Activated CD4-positive, alpha-beta T cell treated with anti-CD3 and anti-CD28 coated beads, Interleukin-2, amount 10 ng/mL, durations not matched to agents 7 days and 5 days (primary cell): ENCODE results near the gene PRKACB. TPM values are rescaled to one million over a fixed set of nuclear protein-coding genes. Genes with fewer than 3 reads are reported as not detected.

ENCODE experiments used
- CTCF ChIA-PET: fragments of 350-600 bp; sonication (Branson Sonifier 250); formaldehyde crosslinking; loops from one replicate; lab custom pipeline; 2021; ENCODE audit warnings: antibody characterized with exemption; lab: Charles Lee
- POLR2A ChIA-PET: fragments of 350-600 bp; sonication (Branson Sonifier 250); formaldehyde crosslinking; loops from one replicate; lab custom pipeline; 2021; ENCODE audit warnings: antibody characterized with exemption; lab: Charles Lee
- DNase-seq: peaks from one replicate; pipeline ENCODE4 v3.0.0-alpha.2; 2020
- H3K27ac Mint-ChIP-seq: one replicate; pipeline ENCODE4 v1.8.0; 2021; ENCODE audit warnings: mild to moderate bottlenecking, moderate library complexity, mixed read lengths
- H3K27me3 Mint-ChIP-seq: one replicate; pipeline ENCODE4 v1.8.0; 2021; ENCODE audit warnings: mixed read lengths
- H3K36me3 Mint-ChIP-seq: one replicate; pipeline ENCODE4 v1.8.0; 2021; ENCODE audit warnings: low read depth, mixed read lengths
- H3K4me1 Mint-ChIP-seq: one replicate; pipeline ENCODE4 v1.8.0; 2021; ENCODE audit warnings: mixed read lengths
- H3K4me3 Mint-ChIP-seq: one replicate; pipeline ENCODE4 v1.8.0; 2021; ENCODE audit warnings: mild to moderate bottlenecking, moderate library complexity, mixed read lengths
- H3K9me3 Mint-ChIP-seq: one replicate; pipeline ENCODE4 v1.8.0; 2021; ENCODE audit warnings: mixed read lengths
- total RNA-seq, 2 experiments: library from RNA; stranded (reverse); gene quantifications; one replicate each; pipeline ENCODE4 v1.2.3, GENCODE V29; 2021

PRKACB gene
- total RNA-seq, 2 experiments from 2014 or later = 108 to 119 TPM

GRCh38 chr1:84122780-84123382 is 21.2 kb upstream of the PRKACB start:
- H3K4me3 Mint-ChIP-seq = no peak overlapping the region
- no peaks in the 10 kb centered on the region for H3K4me1 Mint-ChIP-seq

GRCh38 chr1:84133479-84133878 is 10.6 kb upstream of the PRKACB start:
- Mint-ChIP-seq H3K27ac (no peak overlapping the region), H3K36me3 (no peaks in the 10 kb centered on the region), H3K27me3 (no peaks in the 10 kb centered on the region), H3K9me3 (peaks cover 2% of the 10 kb centered on the region), H3K4me1 (peaks cover 14% of the 10 kb centered on the region), H3K4me3 (no peak overlapping the region)
- POLR2A ChIA-PET = no interaction called here
- no peak for DNase-seq
- CTCF ChIA-PET = no interaction called here

More at GRCh38 chr1:84122780-84123382, 21.2 kb upstream of the PRKACB start:
- Mint-ChIP-seq H3K27ac (no peak overlapping the region), H3K9me3 (no peaks in the 10 kb centered on the region), H3K36me3 (no peaks in the 10 kb centered on the region), H3K27me3 (no peaks in the 10 kb centered on the region)
- peak; percentile 71 for DNase-seq
- CTCF ChIA-PET = no interaction called here
- POLR2A ChIA-PET = interaction anchor here (0.6 kb wide), 1 partner anchor 343 kb away, joined by 4 read pairs; no protein-coding TSS in a partner anchor

GRCh38 chr1:84135341-84135740 is 8.7 kb upstream of the PRKACB start:
- no peak overlapping the region for H3K27ac Mint-ChIP-seq
- H3K4me3 Mint-ChIP-seq = no peak overlapping the region
- ChIA-PET CTCF (no interaction called here), POLR2A (no interaction called here)
- H3K4me1 Mint-ChIP-seq = peaks cover 14% of the 10 kb centered on the region
- no peaks in the 10 kb centered on the region for H3K27me3 Mint-ChIP-seq
- peaks cover 6% of the 10 kb centered on the region for H3K9me3 Mint-ChIP-seq
- DNase-seq = no peak
- no peaks in the 10 kb centered on the region for H3K36me3 Mint-ChIP-seq

GRCh38 chr1:84141182-84142003 is 2.7 kb upstream of the PRKACB start:
- Mint-ChIP-seq H3K4me1 (peaks cover 15% of the 10 kb centered on the region), H3K27me3 (no peaks in the 10 kb centered on the region), H3K4me3 (no peak overlapping the region), H3K27ac (no peak overlapping the region), H3K36me3 (no peaks in the 10 kb centered on the region), H3K9me3 (peaks cover 4% of the 10 kb centered on the region)
- ChIA-PET POLR2A (interaction anchor here (0.6 kb wide), 1 partner anchor 44 kb away, joined by 4 read pairs; no protein-coding TSS in a partner anchor), CTCF (interaction anchor here (0.6 to 1.2 kb wide), 5 partner anchors 10 to 296 kb away, joined by 3 to 5 read pairs (median 4); no protein-coding TSS in a partner anchor)
- DNase-seq = no peak

- Mint-ChIP-seq H3K27me3 (no peaks in the 10 kb centered on the region), H3K4me1 (peaks cover 36% of the 10 kb centered on the region), H3K27ac (peak overlapping the region; percentile 99), H3K9me3 (no peaks in the 10 kb centered on the region), H3K4me3 (peak overlapping the region; percentile 97), H3K36me3 (peaks cover 6% of the 10 kb centered on the region)
- ChIA-PET CTCF (interaction anchor here (1.0 to 2.7 kb wide), 4 partner anchors 289 to 609 kb away, joined by 3 to 12 read pairs (median 3); partner anchors contain the start of gene SSX2IP), POLR2A (interaction anchor here (1.1 to 2.3 kb wide), 4 partner anchors 158 to 428 kb away, joined by 6 to 10 read pairs (median 7); partner anchors contain the start of genes GNG5 and SPATA1)
- peak; percentile 55 for DNase-seq
Measured at GRCh38 chr1:84145068-84145467, 997 bp downstream of the PRKACB start.

GRCh38 chr1:84146411-84147032 is 2.5 kb downstream of the PRKACB start:
- Mint-ChIP-seq H3K9me3 (peaks cover 2% of the 10 kb centered on the region), H3K4me3 (peak overlapping the region; percentile 97), H3K27ac (peak overlapping the region; percentile 99), H3K27me3 (no peaks in the 10 kb centered on the region), H3K36me3 (peaks cover 18% of the 10 kb centered on the region), H3K4me1 (peaks cover 46% of the 10 kb centered on the region)
- CTCF ChIA-PET = interaction anchor here (1.0 kb wide), 1 partner anchor 21 kb away, joined by 4 read pairs; no protein-coding TSS in a partner anchor
- POLR2A ChIA-PET = interaction anchor here (0.6 kb wide), 1 partner anchor 148 kb away, joined by 3 read pairs; the partner anchor contains the start of gene TTLL7
- DNase-seq = no peak

GRCh38 chr1:84148758-84149157 is 4.7 kb downstream of the PRKACB start:
- Mint-ChIP-seq H3K4me1 (peaks cover 53% of the 10 kb centered on the region), H3K36me3 (peaks cover 38% of the 10 kb centered on the region), H3K9me3 (peaks cover 6% of the 10 kb centered on the region), H3K27ac (no peak overlapping the region), H3K27me3 (no peaks in the 10 kb centered on the region), H3K4me3 (no peak overlapping the region)
- DNase-seq = no peak
- CTCF ChIA-PET = interaction anchor here (0.7 kb wide), 1 partner anchor 322 kb away, joined by 4 read pairs; no protein-coding TSS in a partner anchor
- POLR2A ChIA-PET = interaction anchor here (0.7 kb wide), 1 partner anchor 217 kb away, joined by 6 read pairs; no protein-coding TSS in a partner anchor

GRCh38 chr1:84152649-84153056 is 8.6 kb downstream of the PRKACB start:
- no peak overlapping the region for H3K4me3 Mint-ChIP-seq
- DNase-seq = no peak
- no peak overlapping the region for H3K27ac Mint-ChIP-seq
- ChIA-PET CTCF (interaction anchor here (0.7 to 0.9 kb wide), 2 partner anchors 11 to 12 kb away, joined by 3 read pairs; no protein-coding TSS in a partner anchor), POLR2A (interaction anchor here (0.7 to 0.9 kb wide), 2 partner anchors 9 to 13 kb away, joined by 3 to 4 read pairs; partner anchors contain the start of gene PRKACB)
- H3K27me3 Mint-ChIP-seq = no peaks in the 10 kb centered on the region
- peaks cover 70% of the 10 kb centered on the region for H3K36me3 Mint-ChIP-seq
- peaks cover 9% of the 10 kb centered on the region for H3K9me3 Mint-ChIP-seq
- H3K4me1 Mint-ChIP-seq = peaks cover 78% of the 10 kb centered on the region

GRCh38 chr1:84155517-84155916 is 11.4 kb downstream of the PRKACB start:
- Mint-ChIP-seq H3K9me3 (peaks cover 12% of the 10 kb centered on the region), H3K36me3 (peaks cover 68% of the 10 kb centered on the region), H3K27ac (no peak overlapping the region), H3K4me3 (no peak overlapping the region), H3K27me3 (no peaks in the 10 kb centered on the region), H3K4me1 (peaks cover 71% of the 10 kb centered on the region)
- DNase-seq = no peak
- POLR2A ChIA-PET = no interaction called here
- CTCF ChIA-PET = no interaction called here

GRCh38 chr1:84156210-84156621 is 12.1 kb downstream of the PRKACB start:
- Mint-ChIP-seq H3K27me3 (no peaks in the 10 kb centered on the region), H3K36me3 (peaks cover 62% of the 10 kb centered on the region), H3K4me3 (no peak overlapping the region), H3K27ac (no peak overlapping the region), H3K4me1 (peaks cover 70% of the 10 kb centered on the region), H3K9me3 (peaks cover 12% of the 10 kb centered on the region)
- CTCF ChIA-PET = no interaction called here
- POLR2A ChIA-PET = no interaction called here
- DNase-seq = no peak

- Mint-ChIP-seq H3K27ac (no peak overlapping the region), H3K27me3 (no peaks in the 10 kb centered on the region), H3K36me3 (peaks cover 52% of the 10 kb centered on the region), H3K4me3 (no peak overlapping the region), H3K9me3 (peaks cover 4% of the 10 kb centered on the region), H3K4me1 (peaks cover 62% of the 10 kb centered on the region)
- no peak for DNase-seq
- ChIA-PET CTCF (no interaction called here), POLR2A (no interaction called here)
Measured at GRCh38 chr1:84159533-84160240, 15.6 kb downstream of the PRKACB start.

GRCh38 chr1:84162295-84162694 is 18.2 kb downstream of the PRKACB start:
- H3K4me1 Mint-ChIP-seq = peaks cover 54% of the 10 kb centered on the region
- POLR2A ChIA-PET = no interaction called here
- no peak overlapping the region for H3K27ac Mint-ChIP-seq
- CTCF ChIA-PET = no interaction called here
- H3K4me3 Mint-ChIP-seq = no peak overlapping the region
- no peak for DNase-seq
- no peaks in the 10 kb centered on the region for H3K27me3 Mint-ChIP-seq
- H3K9me3 Mint-ChIP-seq = peaks cover 7% of the 10 kb centered on the region
- H3K36me3 Mint-ChIP-seq = peaks cover 31% of the 10 kb centered on the region
